ENCODE measurements around the gene ZMYND19.
"Not testable (repeated sequence)": the region's sequence is repeated elsewhere in the genome, so short reads cannot be mapped to it uniquely, and the experiment has no call there.

The ZMYND19 gene

DNA sequence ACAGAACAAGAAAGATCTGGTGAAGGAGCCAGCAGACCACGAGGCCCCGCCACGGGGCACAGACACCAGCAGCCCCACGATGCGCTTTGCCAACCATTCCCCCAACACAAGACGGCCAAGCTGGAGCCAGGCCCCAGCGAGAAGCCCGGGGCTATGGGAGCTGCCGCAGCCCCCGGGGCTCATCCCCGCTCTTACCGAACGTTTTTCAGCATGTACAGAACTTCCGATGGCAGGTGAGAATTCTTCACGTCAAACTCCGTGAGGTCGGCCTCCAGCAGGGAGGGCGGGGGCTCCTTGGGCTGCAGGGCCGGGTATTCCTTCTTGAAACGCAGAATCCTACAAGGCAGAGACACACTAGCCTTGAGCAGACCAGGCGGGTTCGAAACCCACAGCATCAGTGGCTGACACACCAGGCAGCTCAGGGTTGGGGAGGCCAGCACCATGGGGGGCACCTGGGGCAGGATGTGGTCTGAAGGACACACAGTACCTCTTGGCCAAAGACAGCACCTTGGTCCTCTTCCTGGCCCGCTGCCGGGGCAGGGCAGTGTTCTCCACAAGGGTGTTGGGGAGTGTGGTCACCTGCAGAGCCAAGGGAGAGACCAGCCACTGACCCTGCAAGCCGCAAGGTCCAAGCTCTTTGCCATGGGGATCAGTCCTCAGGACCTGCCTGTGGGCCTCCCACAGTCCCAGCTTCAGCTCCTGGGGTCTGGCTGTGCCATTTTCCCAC is 46.9 kb downstream of the ZMYND19 start:
- no peak overlapping the region for H3K4me3 ChIP-seq (ENCODE audit: low read depth, low read length)
- TF ChIP-seq, protein P1, sequence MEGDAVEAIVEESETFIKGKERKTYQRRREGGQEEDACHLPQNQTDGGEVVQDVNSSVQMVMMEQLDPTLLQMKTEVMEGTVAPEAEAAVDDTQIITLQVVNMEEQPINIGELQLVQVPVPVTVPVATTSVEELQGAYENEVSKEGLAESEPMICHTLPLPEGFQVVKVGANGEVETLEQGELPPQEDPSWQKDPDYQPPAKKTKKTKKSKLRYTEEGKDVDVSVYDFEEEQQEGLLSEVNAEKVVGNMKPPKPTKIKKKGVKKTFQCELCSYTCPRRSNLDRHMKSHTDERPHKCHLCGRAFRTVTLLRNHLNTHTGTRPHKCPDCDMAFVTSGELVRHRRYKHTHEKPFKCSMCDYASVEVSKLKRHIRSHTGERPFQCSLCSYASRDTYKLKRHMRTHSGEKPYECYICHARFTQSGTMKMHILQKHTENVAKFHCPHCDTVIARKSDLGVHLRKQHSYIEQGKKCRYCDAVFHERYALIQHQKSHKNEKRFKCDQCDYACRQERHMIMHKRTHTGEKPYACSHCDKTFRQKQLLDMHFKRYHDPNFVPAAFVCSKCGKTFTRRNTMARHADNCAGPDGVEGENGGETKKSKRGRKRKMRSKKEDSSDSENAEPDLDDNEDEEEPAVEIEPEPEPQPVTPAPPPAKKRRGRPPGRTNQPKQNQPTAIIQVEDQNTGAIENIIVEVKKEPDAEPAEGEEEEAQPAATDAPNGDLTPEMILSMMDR (IDR thresholded peaks at IDR 0.05; ENCODE audit: low read depth, low read length) = no peak
- H3K4me1 ChIP-seq = no peaks in the 10 kb centered on the region; the same call in 1 of the 2 replicates
- DNase-seq = no peak
- no peaks in the 10 kb centered on the region for H3K9me3 ChIP-seq
- no peaks in the 10 kb centered on the region for H3K27me3 ChIP-seq
- H3K36me3 ChIP-seq = no peaks in the 10 kb centered on the region

DNA sequence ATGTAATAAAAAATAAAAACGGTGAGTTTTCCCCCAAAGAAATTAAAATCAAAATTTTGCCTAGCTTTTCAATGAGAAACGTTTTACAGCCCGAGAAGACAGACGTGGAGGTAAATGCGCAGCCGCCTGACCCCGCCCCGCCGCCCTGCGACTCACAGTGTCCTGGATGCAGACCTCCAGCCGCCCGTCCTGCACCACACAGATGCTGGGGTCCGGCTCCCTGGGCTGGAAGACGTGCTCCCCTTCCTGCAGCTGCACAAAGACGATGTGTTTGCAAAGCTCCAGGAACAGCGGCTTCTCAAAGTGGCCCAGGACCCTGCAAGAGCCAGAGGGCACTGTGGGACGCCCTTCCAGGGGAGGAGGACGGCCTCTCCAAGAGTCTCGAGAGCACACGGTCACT is 47.8 kb downstream of the ZMYND19 start:
- Histone ChIP-seq H3K27me3 (no peaks in the 10 kb centered on the region), H3K36me3 (no peaks in the 10 kb centered on the region), H3K9me3 (no peaks in the 10 kb centered on the region), H3K4me3 (ENCODE audit: low read depth, low read length) (no peak overlapping the region), H3K4me1 (no peaks in the 10 kb centered on the region; the same call in 1 of the 2 replicates)
- no peak for DNase-seq
- TF ChIP-seq, protein P1 (IDR thresholded peaks at IDR 0.05; ENCODE audit: low read depth, low read length) = no peak

DNA sequence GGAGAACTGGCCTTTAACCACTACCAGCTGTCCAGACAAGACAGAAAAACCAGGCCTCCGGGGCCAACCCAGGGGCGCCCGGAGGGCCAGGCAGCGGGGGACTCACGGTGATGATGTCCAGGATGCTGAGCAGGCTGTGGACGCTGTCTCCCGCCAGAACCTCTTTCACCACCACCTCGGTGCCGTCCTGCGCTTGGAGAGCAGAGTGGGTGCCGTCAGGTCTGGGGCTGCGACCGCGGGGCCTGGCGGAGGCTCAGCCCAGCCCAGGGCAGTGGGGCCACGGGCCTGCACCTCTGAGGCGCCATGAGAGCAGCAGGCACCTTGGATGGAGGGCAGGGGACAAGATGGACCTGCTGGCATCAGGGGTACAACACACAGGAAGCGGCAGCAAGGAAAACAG is 49.8 kb downstream of the ZMYND19 start:
- H3K4me1 ChIP-seq = no peaks in the 10 kb centered on the region; the same call in 1 of the 2 replicates
- H3K9me3 ChIP-seq = no peaks in the 10 kb centered on the region
- H3K4me3 ChIP-seq (ENCODE audit: low read depth, low read length) = no peak overlapping the region
- DNase-seq = no peak
- no peaks in the 10 kb centered on the region for H3K27me3 ChIP-seq
- TF ChIP-seq, protein P1 (IDR thresholded peaks at IDR 0.05; ENCODE audit: low read depth, low read length) = no peak
- H3K36me3 ChIP-seq = no peaks in the 10 kb centered on the region

DNA sequence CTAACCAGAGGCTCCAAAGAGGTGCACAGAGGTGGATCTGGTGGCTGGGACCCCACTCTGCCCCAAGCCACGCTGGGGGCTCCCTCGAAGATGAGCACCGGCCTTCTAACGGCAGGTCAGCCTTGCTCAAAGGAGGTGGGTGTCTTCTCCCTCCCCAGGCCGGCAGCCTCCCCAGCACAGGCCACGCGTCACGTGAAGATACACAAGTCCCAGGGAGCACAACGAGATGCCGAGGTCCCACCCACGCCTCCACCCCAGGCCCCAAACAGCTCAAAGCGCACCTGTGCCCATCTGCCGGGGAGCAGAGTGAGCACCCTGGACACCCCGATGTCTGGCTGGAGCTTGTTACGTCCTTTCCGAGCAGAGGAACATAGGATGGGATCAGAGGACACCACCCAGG is 52.3 kb downstream of the ZMYND19 start:
- TF ChIP-seq, protein P1 (IDR thresholded peaks at IDR 0.05; ENCODE audit: low read depth, low read length) = no peak
- Histone ChIP-seq H3K4me1 (peaks cover 3% of the 10 kb centered on the region), H3K4me3 (ENCODE audit: low read depth, low read length) (no peak overlapping the region), H3K9me3 (no peaks in the 10 kb centered on the region), H3K36me3 (no peaks in the 10 kb centered on the region), H3K27me3 (no peaks in the 10 kb centered on the region)
- no peak for DNase-seq

DNA sequence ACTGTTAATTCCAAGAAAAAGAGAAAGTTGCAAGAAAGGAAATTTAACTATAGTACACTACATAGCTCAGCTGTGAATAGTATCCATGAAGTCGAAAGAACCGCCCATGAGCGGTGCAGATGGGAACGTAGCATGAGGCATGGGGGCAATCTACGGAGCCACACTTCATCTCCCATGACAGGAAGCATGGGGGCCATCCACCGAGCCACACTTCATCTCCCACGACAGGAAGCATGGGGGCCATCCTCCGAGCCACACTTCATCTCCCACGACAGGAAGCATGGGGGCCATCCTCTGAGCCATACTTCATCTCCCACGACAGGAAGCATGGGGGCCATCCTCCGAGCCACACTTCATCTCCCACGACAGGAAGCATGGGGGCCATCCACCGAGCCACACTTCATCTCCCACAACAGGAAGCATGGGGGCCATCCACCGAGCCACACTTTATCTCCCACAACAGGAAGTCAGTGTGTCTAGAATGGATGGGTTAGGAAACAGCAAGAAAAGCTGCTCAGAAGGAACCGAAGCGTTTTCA is 53.6 kb downstream of the ZMYND19 start:
- not testable (repeated sequence) for H3K4me1 ChIP-seq; DNase-seq; H3K4me3 ChIP-seq (ENCODE audit: low read depth, low read length); H3K27me3 ChIP-seq; H3K36me3 ChIP-seq; H3K9me3 ChIP-seq

DNA sequence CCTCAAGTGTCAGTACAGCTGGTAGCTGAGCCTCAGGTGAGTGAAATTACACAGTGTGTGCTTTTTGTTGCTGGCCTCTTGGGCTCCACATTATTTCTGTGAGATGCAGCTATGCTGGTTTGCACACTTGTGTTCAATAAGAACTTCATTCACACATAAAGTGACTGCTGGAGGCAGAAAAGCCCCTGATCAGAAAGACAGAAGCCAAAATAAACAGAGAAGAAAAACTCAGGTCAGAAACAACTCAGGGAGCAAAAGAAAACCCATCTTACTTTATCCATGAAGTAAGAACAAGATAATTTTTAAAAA is 55.2 kb downstream of the ZMYND19 start:
- Histone ChIP-seq H3K4me3 (ENCODE audit: low read depth, low read length) (no peak overlapping the region), H3K36me3 (no peaks in the 10 kb centered on the region), H3K27me3 (no peaks in the 10 kb centered on the region), H3K9me3 (no peaks in the 10 kb centered on the region), H3K4me1 (peaks cover 3% of the 10 kb centered on the region)
- TF ChIP-seq, protein P1 (IDR thresholded peaks at IDR 0.05; ENCODE audit: low read depth, low read length) = no peak
- DNase-seq = no peak
